Neural cell (in vitro differentiated cells): ENCODE results near the gene IRF1. TPM values are rescaled to one million over a fixed set of nuclear protein-coding genes. Genes with fewer than 3 reads are reported as not detected.

ENCODE experiments used
- H2AFZ ChIP-seq: fragments of 200-600, 300-800 bp; sonication (generic), shearing (Covaris generic); 2 replicates; pipeline ENCODE4 v1.6.0; 2014; ENCODE audit warnings: low read depth, mild to moderate bottlenecking, antibody characterized with exemption, low read length, moderate library complexity
- H3F3A ChIP-seq: fragments of 200-600 bp; shearing (Covaris generic); 2 replicates; pipeline ENCODE4 v1.6.1; 2016; ENCODE audit warnings: mild to moderate bottlenecking, moderate library complexity, mixed read lengths, antibody characterized with exemption, low read length; ENCODE audit not compliant: insufficient read depth, poor library complexity, severe bottlenecking
- H3K27ac ChIP-seq: fragments of 200-600, 300-800 bp; sonication (generic), shearing (Covaris generic); 2 replicates; pipeline ENCODE4 v1.5.1; 2014; ENCODE audit warnings: mild to moderate bottlenecking, low read length, moderate library complexity
- H3K27me3 ChIP-seq: fragments of 300-800, 200-600 bp; sonication (generic), shearing (Covaris generic); 2 replicates; pipeline ENCODE4 v1.6.0; 2014; ENCODE audit warnings: mild to moderate bottlenecking, low read depth, low read length, moderate library complexity; ENCODE audit not compliant: insufficient read depth
- H3K36me3 ChIP-seq: fragments of 300-800, 200-600 bp; sonication (generic), shearing (Covaris generic); 2 replicates; pipeline ENCODE4 v1.5.1; 2014; ENCODE audit warnings: mild to moderate bottlenecking, antibody characterized with exemption, low read length, moderate library complexity; ENCODE audit not compliant: insufficient read depth
- H3K4me2 ChIP-seq: fragments of 300-800, 200-600 bp; sonication (generic), shearing (Covaris generic); 2 replicates; pipeline ENCODE4 v1.6.0; 2014; ENCODE audit warnings: mild to moderate bottlenecking, low read length
- H3K4me3 ChIP-seq: fragments of 300-800, 200-600 bp; sonication (generic), shearing (Covaris generic); 2 replicates; pipeline ENCODE4 v1.5.1; 2014; ENCODE audit warnings: mild to moderate bottlenecking, low read length, moderate library complexity
- H3K79me2 ChIP-seq: fragments of 200-600 bp; shearing (Covaris generic); replicated peaks from 2 replicates; pipeline ENCODE4 v1.6.0; 2014; ENCODE audit warnings: mild to moderate bottlenecking, low read length, moderate library complexity; ENCODE audit not compliant: insufficient read depth
- H3K9ac ChIP-seq: fragments of 300-800, 200-600 bp; sonication (generic), shearing (Covaris generic); 2 replicates; pipeline ENCODE4 v1.6.1; 2016; ENCODE audit warnings: mild to moderate bottlenecking, low read length, mixed read lengths
- H3K9me2 ChIP-seq: fragments of 200-600 bp; shearing (Covaris generic); 2 replicates; pipeline ENCODE4 v1.6.1; 2016; ENCODE audit warnings: mild to moderate bottlenecking, low read length, mixed read lengths; ENCODE audit not compliant: insufficient read depth
- H3K9me3 ChIP-seq: fragments of 200-600, 300-800 bp; sonication (generic), shearing (Covaris generic); 2 replicates; pipeline ENCODE4 v1.6.1; 2016; ENCODE audit warnings: mild to moderate bottlenecking, mixed run types, low read length, moderate library complexity, mixed read lengths
- H4K20me1 ChIP-seq: fragments of 200-600 bp; shearing (Covaris generic); 2 replicates; pipeline ENCODE4 v1.6.1; 2016; ENCODE audit warnings: mild to moderate bottlenecking, mixed run types; ENCODE audit not compliant: insufficient read depth
- EP300 ChIP-seq: fragments of 450-650 bp; conservative IDR thresholded peaks from 2 replicates; pipeline ENCODE4 v1.6.1; 2014; ENCODE audit warnings: antibody characterized with exemption, mild to moderate bottlenecking, moderate library complexity; ENCODE audit not compliant: poor library complexity, severe bottlenecking
- EZH2 ChIP-seq: fragments of 200-600, 300-800 bp; shearing (Covaris generic), sonication (generic); IDR thresholded peaks from 2 replicates; pipeline ENCODE4 v1.6.1; 2014; ENCODE audit warnings: antibody characterized with exemption, low read length, borderline replicate concordance, mild to moderate bottlenecking; ENCODE audit not compliant: insufficient read depth, poor library complexity, severe bottlenecking
- MXI1 ChIP-seq: fragments of 450-650 bp; conservative IDR thresholded peaks from 2 replicates; pipeline ENCODE4 v1.6.1; 2014; ENCODE audit warnings: antibody characterized with exemption, mild to moderate bottlenecking; ENCODE audit not compliant: poor library complexity, severe bottlenecking
- POLR2AphosphoS5 ChIP-seq: IDR thresholded peaks from 2 replicates; pipeline ENCODE4 v1.6.1; 2012
- RAD21 ChIP-seq: fragments of 450-650 bp; conservative IDR thresholded peaks from 2 replicates; pipeline ENCODE4 v1.6.1; 2014; ENCODE audit warnings: antibody characterized with exemption, mild to moderate bottlenecking, moderate library complexity
- SMC3 ChIP-seq: fragments of 450-650 bp; conservative IDR thresholded peaks from 2 replicates; pipeline ENCODE4 v1.6.1; 2014; ENCODE audit warnings: antibody characterized with exemption, mild to moderate bottlenecking, moderate library complexity; ENCODE audit not compliant: poor library complexity
- TAF1 ChIP-seq: IDR thresholded peaks from 2 replicates; pipeline ENCODE4 v1.6.1; 2012; ENCODE audit warnings: low read depth
- polyA plus RNA-seq: library from polyadenylated mRNA; depleted of rRNA; stranded (reverse); fragments of >200 nt; gene quantifications from 2 replicates; pipeline ENCODE4 v1.2.3, GENCODE V29; 2014
- TF ChIP-seq, protein P1 (sequence below): IDR thresholded peaks from 2 replicates; pipeline ENCODE4 v1.6.1; 2012; ENCODE audit warnings: borderline replicate concordance
- TF ChIP-seq, protein P2 (sequence below): fragments of 450-650 bp; IDR thresholded peaks from 2 replicates; pipeline ENCODE4 v1.5.1; 2014; ENCODE audit warnings: antibody characterized with exemption, mild to moderate bottlenecking, moderate library complexity; ENCODE audit not compliant: poor library complexity, severe bottlenecking

IRF1 gene
- polyA plus RNA-seq, 1 donor from 2014 or later = 0.67 TPM

DNA sequence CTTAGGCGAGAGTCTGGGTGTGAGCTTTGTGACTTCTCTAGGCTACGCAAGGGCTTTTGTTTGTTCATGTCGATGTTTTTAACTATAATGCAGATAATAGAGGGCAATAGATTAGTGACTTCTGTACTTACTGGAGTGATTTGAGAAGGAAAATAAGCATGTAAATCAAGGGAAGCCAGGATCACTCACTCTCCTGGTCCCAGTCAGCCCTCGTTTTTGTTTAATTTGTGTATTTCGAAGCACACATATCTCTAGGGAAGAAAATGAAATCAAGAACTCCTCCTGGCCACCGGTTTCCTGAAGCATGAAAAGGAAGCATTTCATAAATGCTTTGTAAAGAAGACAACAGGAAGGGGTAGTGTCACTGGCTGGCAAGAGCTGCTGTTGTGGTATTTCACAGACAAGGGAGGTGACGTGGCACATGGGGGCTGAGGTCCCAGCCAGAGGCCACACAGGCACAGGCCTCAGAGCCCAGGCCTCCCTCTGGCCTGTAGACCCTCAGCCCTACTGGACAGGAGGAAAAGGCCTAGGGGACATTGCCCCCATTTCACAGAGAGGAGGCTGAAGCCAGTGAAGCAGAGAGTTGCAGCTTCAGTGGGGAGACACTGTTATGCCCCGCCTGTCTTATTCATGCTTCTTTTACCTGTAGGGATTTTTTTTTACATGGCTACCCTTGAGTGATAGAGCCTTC is 34.1 kb downstream of the IRF1 start:
- H4K20me1 ChIP-seq = no peaks in the 10 kb centered on the region
- no peak for TF ChIP-seq TAF1
- no peak for TF ChIP-seq SMC3
- TF ChIP-seq EZH2 = no peak
- TF ChIP-seq, protein P1, sequence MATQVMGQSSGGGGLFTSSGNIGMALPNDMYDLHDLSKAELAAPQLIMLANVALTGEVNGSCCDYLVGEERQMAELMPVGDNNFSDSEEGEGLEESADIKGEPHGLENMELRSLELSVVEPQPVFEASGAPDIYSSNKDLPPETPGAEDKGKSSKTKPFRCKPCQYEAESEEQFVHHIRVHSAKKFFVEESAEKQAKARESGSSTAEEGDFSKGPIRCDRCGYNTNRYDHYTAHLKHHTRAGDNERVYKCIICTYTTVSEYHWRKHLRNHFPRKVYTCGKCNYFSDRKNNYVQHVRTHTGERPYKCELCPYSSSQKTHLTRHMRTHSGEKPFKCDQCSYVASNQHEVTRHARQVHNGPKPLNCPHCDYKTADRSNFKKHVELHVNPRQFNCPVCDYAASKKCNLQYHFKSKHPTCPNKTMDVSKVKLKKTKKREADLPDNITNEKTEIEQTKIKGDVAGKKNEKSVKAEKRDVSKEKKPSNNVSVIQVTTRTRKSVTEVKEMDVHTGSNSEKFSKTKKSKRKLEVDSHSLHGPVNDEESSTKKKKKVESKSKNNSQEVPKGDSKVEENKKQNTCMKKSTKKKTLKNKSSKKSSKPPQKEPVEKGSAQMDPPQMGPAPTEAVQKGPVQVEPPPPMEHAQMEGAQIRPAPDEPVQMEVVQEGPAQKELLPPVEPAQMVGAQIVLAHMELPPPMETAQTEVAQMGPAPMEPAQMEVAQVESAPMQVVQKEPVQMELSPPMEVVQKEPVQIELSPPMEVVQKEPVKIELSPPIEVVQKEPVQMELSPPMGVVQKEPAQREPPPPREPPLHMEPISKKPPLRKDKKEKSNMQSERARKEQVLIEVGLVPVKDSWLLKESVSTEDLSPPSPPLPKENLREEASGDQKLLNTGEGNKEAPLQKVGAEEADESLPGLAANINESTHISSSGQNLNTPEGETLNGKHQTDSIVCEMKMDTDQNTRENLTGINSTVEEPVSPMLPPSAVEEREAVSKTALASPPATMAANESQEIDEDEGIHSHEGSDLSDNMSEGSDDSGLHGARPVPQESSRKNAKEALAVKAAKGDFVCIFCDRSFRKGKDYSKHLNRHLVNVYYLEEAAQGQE = no peak
- TF ChIP-seq, protein P2, sequence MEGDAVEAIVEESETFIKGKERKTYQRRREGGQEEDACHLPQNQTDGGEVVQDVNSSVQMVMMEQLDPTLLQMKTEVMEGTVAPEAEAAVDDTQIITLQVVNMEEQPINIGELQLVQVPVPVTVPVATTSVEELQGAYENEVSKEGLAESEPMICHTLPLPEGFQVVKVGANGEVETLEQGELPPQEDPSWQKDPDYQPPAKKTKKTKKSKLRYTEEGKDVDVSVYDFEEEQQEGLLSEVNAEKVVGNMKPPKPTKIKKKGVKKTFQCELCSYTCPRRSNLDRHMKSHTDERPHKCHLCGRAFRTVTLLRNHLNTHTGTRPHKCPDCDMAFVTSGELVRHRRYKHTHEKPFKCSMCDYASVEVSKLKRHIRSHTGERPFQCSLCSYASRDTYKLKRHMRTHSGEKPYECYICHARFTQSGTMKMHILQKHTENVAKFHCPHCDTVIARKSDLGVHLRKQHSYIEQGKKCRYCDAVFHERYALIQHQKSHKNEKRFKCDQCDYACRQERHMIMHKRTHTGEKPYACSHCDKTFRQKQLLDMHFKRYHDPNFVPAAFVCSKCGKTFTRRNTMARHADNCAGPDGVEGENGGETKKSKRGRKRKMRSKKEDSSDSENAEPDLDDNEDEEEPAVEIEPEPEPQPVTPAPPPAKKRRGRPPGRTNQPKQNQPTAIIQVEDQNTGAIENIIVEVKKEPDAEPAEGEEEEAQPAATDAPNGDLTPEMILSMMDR = no peak
- no peak for TF ChIP-seq RAD21
- no peak for TF ChIP-seq EP300
- no peak for TF ChIP-seq POLR2AphosphoS5
- no peak for TF ChIP-seq MXI1
- H3K27me3 ChIP-seq = no peaks in the 10 kb centered on the region
- no peak overlapping the region for H2AFZ ChIP-seq
- no peaks in the 10 kb centered on the region for H3K79me2 ChIP-seq
- H3K9me2 ChIP-seq = no peaks in the 10 kb centered on the region
- H3K36me3 ChIP-seq = no peaks in the 10 kb centered on the region
- H3K9ac ChIP-seq = no peak overlapping the region
- H3K27ac ChIP-seq = no peak overlapping the region
- H3F3A ChIP-seq = no peaks in the 10 kb centered on the region
- H3K4me3 ChIP-seq = no peak overlapping the region
- no peaks in the 10 kb centered on the region for H3K9me3 ChIP-seq
- no peak overlapping the region for H3K4me2 ChIP-seq

DNA sequence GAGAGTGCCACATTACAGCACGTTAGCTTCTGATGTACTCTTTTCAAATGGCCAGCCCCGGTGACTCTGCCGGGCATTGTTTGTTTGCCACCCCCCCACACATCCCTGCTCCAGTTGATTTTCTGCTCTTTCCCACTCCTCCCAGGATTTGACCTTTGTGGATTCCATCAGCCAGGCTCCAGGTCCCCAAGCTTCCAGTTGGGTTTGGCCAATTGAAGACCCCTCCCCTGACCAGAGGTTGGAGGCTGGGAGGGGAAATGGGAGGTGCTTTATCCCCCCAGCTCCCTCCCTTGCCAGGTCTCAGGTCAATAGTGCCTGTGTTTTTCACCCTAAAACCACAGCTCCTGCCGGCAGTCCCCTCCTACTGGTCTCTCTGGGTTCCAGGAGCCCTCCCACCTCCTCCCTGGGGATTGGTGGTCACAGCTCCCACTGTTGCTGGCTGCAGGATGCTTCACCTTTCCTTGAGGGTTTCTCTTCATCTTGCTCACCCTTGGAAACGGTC is 34.9 kb downstream of the IRF1 start:
- TF ChIP-seq, protein P1 = no peak
- TF ChIP-seq, protein P2 = no peak
- TF ChIP-seq EP300 (no peak), SMC3 (no peak), MXI1 (no peak), RAD21 (no peak), POLR2AphosphoS5 (no peak), TAF1 (no peak), EZH2 (no peak)

More for the DNA sequence above, 34.9 kb downstream of the IRF1 start:
- H3K4me3 ChIP-seq = no peak overlapping the region
- no peaks in the 10 kb centered on the region for H3F3A ChIP-seq
- H3K27ac ChIP-seq = no peak overlapping the region
- no peak overlapping the region for H3K4me2 ChIP-seq
- no peaks in the 10 kb centered on the region for H3K9me3 ChIP-seq
- H3K79me2 ChIP-seq = no peaks in the 10 kb centered on the region
- H2AFZ ChIP-seq = no peak overlapping the region
- H3K36me3 ChIP-seq = no peaks in the 10 kb centered on the region
- no peaks in the 10 kb centered on the region for H3K9me2 ChIP-seq
- no peaks in the 10 kb centered on the region for H4K20me1 ChIP-seq
- H3K27me3 ChIP-seq = no peaks in the 10 kb centered on the region
- no peak overlapping the region for H3K9ac ChIP-seq
